Fibroblast of lung (primary cell): ENCODE data around the gene A1BG. TPM values are rescaled to one million over a fixed set of nuclear protein-coding genes. Genes with fewer than 3 reads are reported as not detected.

Experiments
- DNase-seq, 2 donors: peaks; one replicate each; pipeline versions ENCODE4 v3.0.0 to v3.0.0-alpha.2; 2010; ENCODE audit warnings: low read depth in 2 of 2
- H2AFZ ChIP-seq: 2 replicates; pipeline ENCODE4 v1.5.1; 2012; ENCODE audit warnings: low read length, control low read depth, inconsistent platforms
- H3K27ac ChIP-seq: 2 replicates; pipeline ENCODE4 v1.5.1; 2011; ENCODE audit warnings: low read length, control low read depth; ENCODE audit not compliant: insufficient read depth
- H3K27me3 ChIP-seq: 2 replicates; pipeline ENCODE4 v1.5.1; 2011; ENCODE audit warnings: mild to moderate bottlenecking, low read length; ENCODE audit not compliant: control insufficient read depth, insufficient read depth
- H3K36me3 ChIP-seq: 2 replicates; pipeline ENCODE4 v1.5.1; 2011; ENCODE audit warnings: low read length; ENCODE audit not compliant: control insufficient read depth, insufficient read depth
- H3K4me1 ChIP-seq: 2 replicates; pipeline ENCODE4 v1.5.1; 2011; ENCODE audit warnings: low read length; ENCODE audit not compliant: control insufficient read depth, insufficient read depth; ENCODE audit errors: extremely low read depth
- H3K4me2 ChIP-seq: 2 replicates; pipeline ENCODE4 v1.5.1; 2011; ENCODE audit warnings: low read length, control low read depth; ENCODE audit not compliant: insufficient read depth; ENCODE audit errors: extremely low read depth
- H3K4me3 ChIP-seq, 4 experiments: fragments of 200-600 bp in 1 of 4; sonication (generic) in 1 of 4; replicated peaks in 1 of 4; 2 replicates each; pipeline ENCODE4 v1.5.1; 2011 to 2016; ENCODE audit warnings: low read length in 4 of 4, low read depth in 3 of 4, mild to moderate bottlenecking in 3 of 4, control low read depth in 2 of 4, inconsistent platforms in 1 of 4, mixed read lengths in 1 of 4; ENCODE audit not compliant: insufficient read depth in 1 of 4; ENCODE audit errors: control extremely low read depth in 1 of 4
- H3K79me2 ChIP-seq: 2 replicates; pipeline ENCODE4 v1.5.1; 2012; ENCODE audit warnings: mild to moderate bottlenecking, low read length, inconsistent platforms; ENCODE audit not compliant: control insufficient read depth, insufficient read depth
- H3K9ac ChIP-seq: 2 replicates; pipeline ENCODE4 v1.5.1; 2011; ENCODE audit warnings: mild to moderate bottlenecking, low read length, control low read depth; ENCODE audit not compliant: insufficient read depth
- H3K9me3 ChIP-seq: 2 replicates; pipeline ENCODE4 v1.5.1; 2012; ENCODE audit warnings: low read depth, low read length; ENCODE audit not compliant: control insufficient read depth, insufficient read depth
- H4K20me1 ChIP-seq: 2 replicates; pipeline ENCODE4 v1.5.1; 2011; ENCODE audit warnings: low read length; ENCODE audit not compliant: control insufficient read depth, insufficient read depth; ENCODE audit errors: extremely low read depth
- CTCF ChIP-seq, 2 donors: IDR thresholded peaks in 1 of 2; conservative IDR thresholded peaks in 1 of 2; 1 replicate in 1 of 2; 2 replicates in 1 of 2; pipeline ENCODE4 v1.5.1; 2011 to 2012; ENCODE audit warnings: low read length in 2 of 2, control low read depth in 1 of 2, inconsistent platforms in 1 of 2, low read depth in 1 of 2, mild to moderate bottlenecking in 1 of 2
- EZH2 ChIP-seq: IDR thresholded peaks from 2 replicates; pipeline ENCODE4 v1.5.1; 2012; ENCODE audit warnings: low read length, control low read depth, mild to moderate bottlenecking; ENCODE audit errors: missing control alignments
- polyA plus RNA-seq, 2 donors: library from polyadenylated mRNA; depleted of rRNA in 1 of 2; stranded (reverse) in 1 of 2; unstranded in 1 of 2; fragments of >200 nt; gene quantifications; 2 replicates each; pipeline ENCODE4 v1.2.1, GENCODE V29; 2011 to 2012; ENCODE audit warnings: missing spikeins in 1 of 2
- total RNA-seq: library from RNA; depleted of rRNA; stranded (reverse); fragments of >200 nt; gene quantifications from 2 replicates; pipeline ENCODE4 v1.2.1, GENCODE V29; 2014

The A1BG gene
- total and polyA plus RNA-seq, 2 donors (not counting 1 experiment from before 2014, with no cell fraction given) = 8.3 to 12.6 TPM

GRCh38 chr19:58398545-58398944, 45.3 kb upstream of the A1BG start:
- H3K9me3 ChIP-seq = no peaks in the 10 kb centered on the region
- no peak for TF ChIP-seq CTCF (conservative IDR thresholded peaks at IDR 0.05 in 1 of 2, IDR thresholded peaks at IDR 0.05 in 1 of 2; ENCODE audit: low read depth in 1 of 2, low read length in 2 of 2)
- no peak for TF ChIP-seq EZH2
- no peak for DNase-seq
- H3K4me3 ChIP-seq = no peak overlapping the region
- H3K4me1 ChIP-seq = peaks cover 4% of the 10 kb centered on the region
- H3K79me2 ChIP-seq = no peaks in the 10 kb centered on the region
- no peak overlapping the region for H3K4me2 ChIP-seq
- no peaks in the 10 kb centered on the region for H3K27me3 ChIP-seq
- H2AFZ ChIP-seq = no peak overlapping the region
- no peak overlapping the region for H3K27ac ChIP-seq
- no peak overlapping the region for H3K9ac ChIP-seq
- H4K20me1 ChIP-seq = no peaks in the 10 kb centered on the region
- H3K36me3 ChIP-seq = peaks cover 12% of the 10 kb centered on the region

GRCh38 chr19:58398087-58398486, 44.8 kb upstream of the A1BG start:
- Histone ChIP-seq H3K9me3 (no peaks in the 10 kb centered on the region), H3K4me2 (no peak overlapping the region), H3K27ac (no peak overlapping the region), H3K79me2 (no peaks in the 10 kb centered on the region), H3K4me3 (no peak overlapping the region), H3K27me3 (no peaks in the 10 kb centered on the region), H3K36me3 (peaks cover 16% of the 10 kb centered on the region), H4K20me1 (no peaks in the 10 kb centered on the region), H3K4me1 (peaks cover 4% of the 10 kb centered on the region), H2AFZ (no peak overlapping the region), H3K9ac (no peak overlapping the region)
- no peak for DNase-seq
- no peak for TF ChIP-seq EZH2

DNA sequence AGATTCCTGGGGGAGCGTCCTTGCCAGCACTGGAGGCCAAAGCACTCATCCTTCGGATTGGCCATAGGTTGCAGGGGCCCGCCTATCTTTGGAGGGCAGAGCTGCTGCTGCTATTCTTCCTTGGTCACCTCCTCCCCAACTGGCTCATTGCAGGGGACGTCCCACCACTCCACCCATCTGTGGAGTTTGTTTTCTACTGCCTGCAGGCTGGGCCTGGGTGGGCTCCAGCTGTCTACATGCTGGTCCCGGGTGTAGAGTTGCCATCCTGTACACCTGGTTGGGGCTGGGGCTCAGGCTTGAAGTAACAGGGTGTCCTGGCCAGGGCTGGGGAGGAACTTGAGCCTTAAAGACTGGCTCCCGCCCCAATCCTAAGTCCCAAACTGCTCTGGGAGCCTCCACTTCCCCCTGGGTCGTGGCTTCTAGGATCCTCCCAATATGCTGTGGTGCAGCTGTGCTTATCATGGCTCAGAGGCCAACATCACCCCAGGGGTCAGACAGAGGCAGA, 44.3 kb upstream of the A1BG start:
- Histone ChIP-seq H3K36me3 (peaks cover 21% of the 10 kb centered on the region), H4K20me1 (no peaks in the 10 kb centered on the region), H3K27ac (no peak overlapping the region), H3K4me3 (no peak overlapping the region), H3K4me2 (no peak overlapping the region), H3K79me2 (peaks cover 3% of the 10 kb centered on the region), H2AFZ (no peak overlapping the region), H3K9ac (no peak overlapping the region), H3K9me3 (no peaks in the 10 kb centered on the region), H3K27me3 (no peaks in the 10 kb centered on the region), H3K4me1 (peaks cover 4% of the 10 kb centered on the region)
- DNase-seq = no peak
- TF ChIP-seq CTCF (conservative IDR thresholded peaks at IDR 0.05 in 1 of 2, IDR thresholded peaks at IDR 0.05 in 1 of 2; ENCODE audit: low read depth in 1 of 2, low read length in 2 of 2) = no peak
- no peak for TF ChIP-seq EZH2
